Neural progenitor cell (in vitro differentiated cells): ENCODE data around the gene CXCR5. TPM values are rescaled to one million over a fixed set of nuclear protein-coding genes. Genes with fewer than 3 reads are reported as not detected.

ENCODE experiments used
- DNase-seq: peaks from one replicate; pipeline ENCODE4 v3.0.0-alpha.2; 2016; ENCODE audit warnings: low spot score
- H2AFZ ChIP-seq: fragments of 200-600 bp; sonication (generic); replicated peaks from 2 replicates; pipeline ENCODE4 v1.6.1; 2016; ENCODE audit warnings: antibody characterized with exemption
- H3F3A ChIP-seq: fragments of 200-600 bp; sonication (generic); 2 replicates; pipeline ENCODE4 v1.6.1; 2016; ENCODE audit warnings: antibody characterized with exemption, low read depth
- H3K27ac ChIP-seq: fragments of 200-600 bp; sonication (generic); 2 replicates; pipeline ENCODE4 v1.5.1; 2016; ENCODE audit warnings: mild to moderate bottlenecking
- H3K27me3 ChIP-seq: fragments of 200-600 bp; sonication (generic); 2 replicates; pipeline ENCODE4 v1.6.1; 2016; ENCODE audit warnings: mild to moderate bottlenecking, moderate library complexity
- H3K36me3 ChIP-seq: fragments of 200-600 bp; sonication (generic); 2 replicates; pipeline ENCODE4 v1.5.1; 2016
- H3K4me1 ChIP-seq: fragments of 200-600 bp; sonication (generic); 2 replicates; pipeline ENCODE4 v1.6.1; 2016; ENCODE audit warnings: mixed run types
- H3K4me2 ChIP-seq: fragments of 200-600 bp; sonication (generic); 2 replicates; pipeline ENCODE4 v1.6.1; 2016
- H3K4me3 ChIP-seq: fragments of 200-600 bp; sonication (generic); 2 replicates; pipeline ENCODE4 v1.5.1; 2016
- H3K79me2 ChIP-seq: fragments of 200-600 bp; sonication (generic); 2 replicates; pipeline ENCODE4 v1.6.1; 2016; ENCODE audit warnings: low read depth
- H3K9ac ChIP-seq: fragments of 200-600 bp; sonication (generic); 2 replicates; pipeline ENCODE4 v1.6.1; 2016
- H3K9me3 ChIP-seq: fragments of 200-600 bp; sonication (generic); 2 replicates; pipeline ENCODE4 v1.5.1; 2016; ENCODE audit warnings: low read depth
- H4K20me1 ChIP-seq: fragments of 200-600 bp; sonication (generic); 2 replicates; pipeline ENCODE4 v1.6.1; 2016; ENCODE audit warnings: low read depth
- H3K27ac Mint-ChIP-seq: 3 replicates; pipeline ENCODE4 v1.8.0; 2021; ENCODE audit warnings: mixed read lengths
- H3K27me3 Mint-ChIP-seq: 2 replicates; pipeline ENCODE4 v1.8.0; 2022; ENCODE audit warnings: low read depth, mild to moderate bottlenecking, inconsistent platforms, moderate library complexity, mixed read lengths; ENCODE audit not compliant: insufficient read depth
- H3K36me3 Mint-ChIP-seq: 3 replicates; pipeline ENCODE4 v1.8.0; 2021; ENCODE audit warnings: mixed read lengths
- H3K4me1 Mint-ChIP-seq: 3 replicates; pipeline ENCODE4 v1.8.0; 2021; ENCODE audit warnings: mixed read lengths
- H3K4me3 Mint-ChIP-seq: 3 replicates; pipeline ENCODE4 v1.8.0; 2021; ENCODE audit warnings: mild to moderate bottlenecking, moderate library complexity, mixed read lengths
- H3K9me3 Mint-ChIP-seq: 3 replicates; pipeline ENCODE4 v1.8.0; 2020; ENCODE audit warnings: mixed read lengths
- EZH2 ChIP-seq: fragments of 200-600 bp; sonication (generic); IDR thresholded peaks from 2 replicates; pipeline ENCODE4 v1.6.1; 2017; ENCODE audit warnings: antibody characterized with exemption, mild to moderate bottlenecking, moderate library complexity
- EZH2phosphoT487 ChIP-seq: fragments of 200-600 bp; sonication (generic); IDR thresholded peaks from 2 replicates; pipeline ENCODE4 v1.6.1; 2017; ENCODE audit warnings: antibody characterized with exemption
- total RNA-seq: library from RNA; depleted of rRNA; stranded (reverse); fragments of >200 nt; gene quantifications from 2 replicates; pipeline ENCODE4 v1.2.3, GENCODE V29; 2015; ENCODE audit warnings: low replicate concordance
- TF ChIP-seq, protein P1 (sequence below): fragments of 200-600 bp; sonication (generic); IDR thresholded peaks from 2 replicates; pipeline ENCODE4 v1.5.1; 2017; ENCODE audit warnings: antibody characterized with exemption, mild to moderate bottlenecking

The CXCR5 gene
- total RNA-seq, 1 donor from 2014 or later, result not detected

DNA sequence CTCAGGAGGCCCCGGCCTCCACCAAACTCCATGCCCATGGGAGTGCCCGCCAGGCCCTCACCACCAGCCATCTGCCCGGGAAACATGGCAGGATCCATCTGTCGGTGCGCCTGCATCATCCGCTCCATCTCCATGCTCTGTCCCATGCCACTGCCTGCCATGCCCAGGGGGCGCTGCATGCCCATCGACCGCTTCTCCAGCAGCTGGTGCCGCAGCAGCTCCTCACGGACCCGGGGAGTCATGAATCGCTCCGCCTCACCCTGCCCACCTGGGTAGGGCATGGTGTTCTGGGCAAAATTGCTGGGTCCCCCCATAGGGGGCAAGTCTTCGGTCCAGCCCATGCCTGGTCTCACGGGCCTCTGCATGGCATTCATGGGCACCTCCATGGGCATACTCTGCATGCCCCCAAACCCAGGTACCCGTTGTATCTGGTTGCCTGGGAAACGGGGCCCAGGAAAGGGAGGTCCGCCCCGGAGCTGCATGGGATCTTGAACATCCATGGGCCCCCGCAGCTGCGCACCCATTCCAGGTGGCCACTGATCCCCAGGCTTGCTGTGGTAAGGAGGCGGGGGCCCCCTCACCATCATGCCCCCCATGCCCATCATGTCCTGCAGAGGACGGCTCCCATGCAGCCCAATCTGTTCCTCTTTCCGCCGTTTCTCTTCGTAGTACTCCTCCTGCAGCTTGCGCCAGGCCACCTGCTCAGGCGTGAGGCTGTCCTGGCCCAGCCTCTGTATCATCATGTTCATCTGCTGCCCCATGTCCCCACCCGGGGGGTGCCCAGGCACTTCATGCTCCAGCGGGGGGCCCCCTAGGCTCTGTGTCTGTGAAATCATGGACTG, 18.0 kb downstream of the CXCR5 start:
- Histone ChIP-seq H3K4me1 (no peaks in the 10 kb centered on the region), H3K36me3 (peaks cover 5% of the 10 kb centered on the region), H4K20me1 (peaks cover 20% of the 10 kb centered on the region), H3K79me2 (peaks cover 18% of the 10 kb centered on the region), H3F3A (no peaks in the 10 kb centered on the region), H3K9ac (no peak overlapping the region), H2AFZ (no peak overlapping the region), H3K27ac (no peak overlapping the region), H3K27me3 (no peaks in the 10 kb centered on the region), H3K4me3 (no peak overlapping the region), H3K4me2 (no peak overlapping the region), H3K9me3 (no peaks in the 10 kb centered on the region)
- no peak for DNase-seq
- Mint-ChIP-seq H3K4me1 (peaks cover 6% of the 10 kb centered on the region), H3K36me3 (peaks cover 5% of the 10 kb centered on the region), H3K27me3 (peaks cover 4% of the 10 kb centered on the region), H3K9me3 (no peaks in the 10 kb centered on the region), H3K27ac (no peak overlapping the region), H3K4me3 (no peak overlapping the region)
- TF ChIP-seq EZH2, result no peak
- TF ChIP-seq EZH2phosphoT487, result no peak
- TF ChIP-seq, protein P1, sequence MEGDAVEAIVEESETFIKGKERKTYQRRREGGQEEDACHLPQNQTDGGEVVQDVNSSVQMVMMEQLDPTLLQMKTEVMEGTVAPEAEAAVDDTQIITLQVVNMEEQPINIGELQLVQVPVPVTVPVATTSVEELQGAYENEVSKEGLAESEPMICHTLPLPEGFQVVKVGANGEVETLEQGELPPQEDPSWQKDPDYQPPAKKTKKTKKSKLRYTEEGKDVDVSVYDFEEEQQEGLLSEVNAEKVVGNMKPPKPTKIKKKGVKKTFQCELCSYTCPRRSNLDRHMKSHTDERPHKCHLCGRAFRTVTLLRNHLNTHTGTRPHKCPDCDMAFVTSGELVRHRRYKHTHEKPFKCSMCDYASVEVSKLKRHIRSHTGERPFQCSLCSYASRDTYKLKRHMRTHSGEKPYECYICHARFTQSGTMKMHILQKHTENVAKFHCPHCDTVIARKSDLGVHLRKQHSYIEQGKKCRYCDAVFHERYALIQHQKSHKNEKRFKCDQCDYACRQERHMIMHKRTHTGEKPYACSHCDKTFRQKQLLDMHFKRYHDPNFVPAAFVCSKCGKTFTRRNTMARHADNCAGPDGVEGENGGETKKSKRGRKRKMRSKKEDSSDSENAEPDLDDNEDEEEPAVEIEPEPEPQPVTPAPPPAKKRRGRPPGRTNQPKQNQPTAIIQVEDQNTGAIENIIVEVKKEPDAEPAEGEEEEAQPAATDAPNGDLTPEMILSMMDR, result no peak

DNA sequence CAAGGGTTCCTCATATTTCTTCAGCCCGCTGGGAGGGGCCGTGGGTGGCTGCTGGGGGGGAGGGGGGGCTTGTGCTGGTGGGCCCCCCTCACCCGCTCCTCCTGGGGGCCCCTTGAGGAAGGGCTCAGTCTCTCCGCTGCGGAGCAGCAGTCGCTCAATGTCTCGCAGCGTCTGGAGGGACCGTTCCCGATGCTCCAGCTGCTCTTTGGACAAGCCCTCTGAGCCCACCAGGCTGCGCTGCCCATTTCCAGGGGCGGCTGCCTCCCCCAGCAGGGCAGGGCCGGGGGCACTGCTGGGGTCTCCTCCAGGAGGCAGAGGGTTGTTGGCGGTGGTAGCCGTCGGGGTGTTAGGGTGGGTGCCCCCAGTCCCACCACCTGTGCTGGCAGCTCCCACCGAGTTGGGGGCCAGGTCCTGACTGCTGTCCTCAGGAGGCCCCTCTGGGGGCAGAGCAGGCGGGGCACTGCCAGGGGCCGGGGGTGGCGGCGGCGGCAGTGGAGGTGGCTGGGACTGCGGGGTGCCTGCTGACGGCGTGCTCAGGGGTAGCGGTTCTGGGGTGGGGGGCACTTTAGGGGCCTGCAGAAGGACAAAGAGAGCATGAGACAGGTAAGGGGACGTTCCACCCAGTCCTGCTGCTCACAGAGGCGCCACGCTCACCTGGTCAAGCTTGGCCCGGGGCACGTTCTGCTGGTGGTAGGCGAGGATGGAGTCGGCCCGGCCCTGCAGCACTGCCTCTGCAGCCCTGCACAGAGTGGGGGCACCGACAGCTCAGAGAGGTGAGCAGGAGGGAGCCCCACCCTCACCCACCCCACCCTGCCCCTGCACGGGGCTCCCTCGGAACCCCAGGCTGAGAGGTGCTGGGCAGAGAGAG, 18.9 kb downstream of the CXCR5 start:
- Histone ChIP-seq H3K79me2 (peaks cover 23% of the 10 kb centered on the region), H3K27me3 (no peaks in the 10 kb centered on the region), H3F3A (peaks cover 3% of the 10 kb centered on the region), H3K4me2 (no peak overlapping the region), H4K20me1 (peaks cover 22% of the 10 kb centered on the region), H3K9ac (no peak overlapping the region), H3K36me3 (peaks cover 5% of the 10 kb centered on the region), H2AFZ (no peak overlapping the region), H3K4me1 (peaks cover 5% of the 10 kb centered on the region), H3K4me3 (no peak overlapping the region), H3K9me3 (no peaks in the 10 kb centered on the region), H3K27ac (no peak overlapping the region)
- H3K4me3 Mint-ChIP-seq, result no peak overlapping the region
- H3K27ac Mint-ChIP-seq, result no peak overlapping the region
- peaks cover 10% of the 10 kb centered on the region for H3K4me1 Mint-ChIP-seq
- H3K36me3 Mint-ChIP-seq, result peaks cover 8% of the 10 kb centered on the region
- TF ChIP-seq EZH2phosphoT487 (no peak), EZH2 (no peak)
- TF ChIP-seq, protein P1, result no peak
- H3K27me3 Mint-ChIP-seq, result peaks cover 4% of the 10 kb centered on the region
- no peaks in the 10 kb centered on the region for H3K9me3 Mint-ChIP-seq
- no peak for DNase-seq

DNA sequence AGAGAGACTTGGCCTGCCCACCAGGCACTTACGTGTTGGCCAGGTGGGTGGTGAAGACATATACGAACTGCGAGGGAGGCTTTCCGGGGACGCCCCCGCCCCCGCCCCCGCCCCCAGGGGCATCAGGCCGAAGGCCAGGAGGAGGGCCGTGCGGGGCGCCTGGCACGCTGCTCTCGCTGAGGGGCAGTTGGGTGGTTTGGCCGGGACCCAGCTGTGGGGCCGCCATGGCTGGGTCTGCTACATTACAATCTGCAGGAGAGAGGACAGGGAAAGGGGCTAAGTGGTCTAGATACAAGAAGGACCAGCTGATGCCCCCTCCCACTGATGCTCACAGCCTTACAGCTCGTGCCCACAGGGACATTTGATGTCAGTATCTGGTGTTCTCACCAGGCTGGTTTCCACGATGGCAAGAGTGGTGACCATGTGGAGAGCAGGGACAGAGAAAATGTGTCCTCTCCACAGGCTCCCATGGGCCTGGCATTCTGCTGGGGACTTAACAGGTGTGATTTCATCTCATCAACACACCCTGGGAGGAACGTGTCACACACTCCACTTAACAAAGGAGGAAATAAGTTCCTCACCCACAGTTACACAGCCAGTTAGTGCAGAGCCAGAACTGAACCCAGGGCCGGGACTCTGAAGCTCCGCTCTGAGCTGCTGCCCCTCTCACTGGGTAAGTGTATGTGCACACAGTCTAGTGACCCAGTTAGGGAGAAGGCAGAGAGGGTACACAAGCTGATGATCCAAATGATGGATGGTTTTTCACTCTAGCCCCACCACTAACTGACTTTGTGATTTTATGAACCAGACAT, 19.7 kb downstream of the CXCR5 start:
- Histone ChIP-seq H3K4me3 (no peak overlapping the region), H3F3A (peaks cover 9% of the 10 kb centered on the region), H3K79me2 (peaks cover 32% of the 10 kb centered on the region), H3K9me3 (no peaks in the 10 kb centered on the region), H3K27ac (no peak overlapping the region), H4K20me1 (peaks cover 31% of the 10 kb centered on the region), H3K4me1 (peaks cover 13% of the 10 kb centered on the region), H3K4me2 (no peak overlapping the region), H3K9ac (no peak overlapping the region), H3K36me3 (peaks cover 5% of the 10 kb centered on the region), H3K27me3 (no peaks in the 10 kb centered on the region), H2AFZ (no peak overlapping the region)
- DNase-seq, result no peak
- H3K4me1 Mint-ChIP-seq, result peaks cover 18% of the 10 kb centered on the region
- TF ChIP-seq EZH2 (no peak), EZH2phosphoT487 (no peak)
- TF ChIP-seq, protein P1, result no peak
- peaks cover 4% of the 10 kb centered on the region for H3K27me3 Mint-ChIP-seq
- H3K27ac Mint-ChIP-seq, result no peak overlapping the region
- no peaks in the 10 kb centered on the region for H3K9me3 Mint-ChIP-seq
- H3K36me3 Mint-ChIP-seq, result peaks cover 8% of the 10 kb centered on the region
- H3K4me3 Mint-ChIP-seq, result no peak overlapping the region
